Left lobe of liver (tissue), 2 donors: Measurements from ENCODE around the gene PPOX. TPM values are rescaled to one million over a fixed set of nuclear protein-coding genes. Genes with fewer than 3 reads are reported as not detected.

ENCODE experiments used
- ATAC-seq: fragments of 200-7000 bp; cut with Tn5 transposase; one replicate; pipeline ENCODE4 v1.9.1; 2020; ENCODE audit warnings: mild to moderate bottlenecking, moderate library complexity
- DNase-seq: peaks from one replicate; pipeline ENCODE4 v3.0.0-alpha.2; 2020; ENCODE audit warnings: low spot score
- total RNA-seq: library from RNA; stranded (reverse); gene quantifications from one replicate; pipeline ENCODE4 v1.2.1, GENCODE V29; 2021
- donor health status: DM: no; HTN: no; CAD: no; lungs with moderate emphysema.
- donor health status: DM: no; HTN: yes; CAD: no.

PPOX gene
- total RNA-seq, 1 donor from 2014 or later = 9.3 TPM

- no peak for DNase-seq
- no peak for ATAC-seq
Observed at GRCh38 chr1:161175771-161176453, 9.7 kb downstream of the PPOX start.

GRCh38 chr1:161176468-161177111, 10.4 kb downstream of the PPOX start:
- no peak for ATAC-seq
- no peak for DNase-seq

GRCh38 chr1:161177112-161177935, 11.1 kb downstream of the PPOX start, which contains the start of gene B4GALT3:
TSS of gene B4GALT3 (minus strand) at chr1:161177507. CDS start at chr1:161176060, 1,447 bp downstream.
- peak; percentile 92 for DNase-seq
- ATAC-seq = peak; percentile 96

- ATAC-seq = no peak
Observed at GRCh38 chr1:161177936-161178244, 11.7 kb downstream of the PPOX start.

GRCh38 chr1:161179698-161180097, 13.5 kb downstream of the PPOX start:
- ATAC-seq (no peak), DNase-seq (no peak)

More at GRCh38 chr1:161177936-161178244, 11.7 kb downstream of the PPOX start:
- DNase-seq = no peak

GRCh38 chr1:161180639-161181038, 14.4 kb downstream of the PPOX start:
- DNase-seq = no peak
- ATAC-seq = no peak

- no peak for DNase-seq
- ATAC-seq = no peak
Observed at GRCh38 chr1:161182214-161182613, 16.0 kb downstream of the PPOX start.

GRCh38 chr1:161185282-161185682, 19.1 kb downstream of the PPOX start:
- DNase-seq (no peak), ATAC-seq (peak; percentile 76)

- peak; percentile 24 for ATAC-seq
- DNase-seq = no peak
Observed at GRCh38 chr1:161185732-161186311, 19.6 kb downstream of the PPOX start.

- DNase-seq = no peak
- ATAC-seq = no peak
Observed at GRCh38 chr1:161187311-161187710, 21.1 kb downstream of the PPOX start.

- ATAC-seq = no peak
- no peak for DNase-seq
Observed at GRCh38 chr1:161188381-161188780, 22.2 kb downstream of the PPOX start.

- ATAC-seq (no peak), DNase-seq (no peak)
Observed at GRCh38 chr1:161189036-161189435, 22.8 kb downstream of the PPOX start.

- no peak for DNase-seq
- no peak for ATAC-seq
Observed at GRCh38 chr1:161190962-161191521, 24.8 kb downstream of the PPOX start.

- no peak for DNase-seq
- ATAC-seq = no peak
Observed at GRCh38 chr1:161191971-161192370, 25.7 kb downstream of the PPOX start.

- ATAC-seq (peak; percentile 72), DNase-seq (peak; percentile 73)
Observed at GRCh38 chr1:161192476-161193465, 26.5 kb downstream of the PPOX start.

- peak; percentile 94 for DNase-seq
- ATAC-seq = peak; percentile 91
Observed at GRCh38 chr1:161193561-161194235, 27.5 kb downstream of the PPOX start.

GRCh38 chr1:161195171-161195570, 28.9 kb downstream of the PPOX start:
- DNase-seq (no peak), ATAC-seq (no peak)

- DNase-seq (no peak), ATAC-seq (no peak)
Observed at GRCh38 chr1:161196111-161196510, 29.9 kb downstream of the PPOX start.
